ENCODE measurements around the gene ANG. TPM values are rescaled to one million over a fixed set of nuclear protein-coding genes. Genes with fewer than 3 reads are reported as not detected.

ANG gene
- total and polyA plus RNA-seq, 10 of the 15 experiments (the other 5 are each of a cell fraction or from before 2014, with no cell fraction given) = 1.0 to 5.9 (median 2.2) TPM

- TF ChIP-seq MLLT1 (IDR thresholded peaks at IDR 0.05) (no peak), HDAC6 (IDR thresholded peaks at IDR 0.05; ENCODE audit: unreplicated experiment) (no peak), SUPT20H (IDR thresholded peaks at IDR 0.05; ENCODE audit: borderline replicate concordance, control insufficient read depth, low read depth, low read length) (no peak), CREB1 (IDR thresholded peaks at IDR 0.05; ENCODE audit: low read depth) (no peak), ZZZ3 (IDR thresholded peaks at IDR 0.05; ENCODE audit: control insufficient read depth, insufficient read length, low read depth) (no peak), NFYA (IDR thresholded peaks at IDR 0.05; ENCODE audit: borderline replicate concordance, low read depth, low read length) (no peak), ASH2L (IDR thresholded peaks at IDR 0.05; ENCODE audit: borderline replicate concordance, low read depth) (no peak), ZNF622 (IDR thresholded peaks at IDR 0.05) (no peak), FOS (IDR thresholded peaks at IDR 0.05; ENCODE audit: borderline replicate concordance, extremely low read depth, insufficient read length) (no peak), TBL1XR1 (IDR thresholded peaks at IDR 0.05; ENCODE audit: low read depth, low read length) (no peak), ZBED1 (IDR thresholded peaks at IDR 0.05; ENCODE audit: borderline replicate concordance) (no peak), ZNF207 (IDR thresholded peaks at IDR 0.05; ENCODE audit: borderline replicate concordance) (no peak), POLR2A (IDR thresholded peaks at IDR 0.05; ENCODE audit: low read depth, low read length) (peak; percentile 39; the same call in 1 of the 2 replicates), TAF1 (IDR thresholded peaks at IDR 0.05; ENCODE audit: borderline replicate concordance, low read depth, low read length) (no peak)
- TF ChIP-seq, protein P1, sequence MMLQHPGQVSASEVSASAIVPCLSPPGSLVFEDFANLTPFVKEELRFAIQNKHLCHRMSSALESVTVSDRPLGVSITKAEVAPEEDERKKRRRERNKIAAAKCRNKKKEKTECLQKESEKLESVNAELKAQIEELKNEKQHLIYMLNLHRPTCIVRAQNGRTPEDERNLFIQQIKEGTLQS (IDR thresholded peaks at IDR 0.05; ENCODE audit: borderline replicate concordance, extremely low read depth, low read depth, low read length) = no peak
- TF ChIP-seq, protein P2, sequence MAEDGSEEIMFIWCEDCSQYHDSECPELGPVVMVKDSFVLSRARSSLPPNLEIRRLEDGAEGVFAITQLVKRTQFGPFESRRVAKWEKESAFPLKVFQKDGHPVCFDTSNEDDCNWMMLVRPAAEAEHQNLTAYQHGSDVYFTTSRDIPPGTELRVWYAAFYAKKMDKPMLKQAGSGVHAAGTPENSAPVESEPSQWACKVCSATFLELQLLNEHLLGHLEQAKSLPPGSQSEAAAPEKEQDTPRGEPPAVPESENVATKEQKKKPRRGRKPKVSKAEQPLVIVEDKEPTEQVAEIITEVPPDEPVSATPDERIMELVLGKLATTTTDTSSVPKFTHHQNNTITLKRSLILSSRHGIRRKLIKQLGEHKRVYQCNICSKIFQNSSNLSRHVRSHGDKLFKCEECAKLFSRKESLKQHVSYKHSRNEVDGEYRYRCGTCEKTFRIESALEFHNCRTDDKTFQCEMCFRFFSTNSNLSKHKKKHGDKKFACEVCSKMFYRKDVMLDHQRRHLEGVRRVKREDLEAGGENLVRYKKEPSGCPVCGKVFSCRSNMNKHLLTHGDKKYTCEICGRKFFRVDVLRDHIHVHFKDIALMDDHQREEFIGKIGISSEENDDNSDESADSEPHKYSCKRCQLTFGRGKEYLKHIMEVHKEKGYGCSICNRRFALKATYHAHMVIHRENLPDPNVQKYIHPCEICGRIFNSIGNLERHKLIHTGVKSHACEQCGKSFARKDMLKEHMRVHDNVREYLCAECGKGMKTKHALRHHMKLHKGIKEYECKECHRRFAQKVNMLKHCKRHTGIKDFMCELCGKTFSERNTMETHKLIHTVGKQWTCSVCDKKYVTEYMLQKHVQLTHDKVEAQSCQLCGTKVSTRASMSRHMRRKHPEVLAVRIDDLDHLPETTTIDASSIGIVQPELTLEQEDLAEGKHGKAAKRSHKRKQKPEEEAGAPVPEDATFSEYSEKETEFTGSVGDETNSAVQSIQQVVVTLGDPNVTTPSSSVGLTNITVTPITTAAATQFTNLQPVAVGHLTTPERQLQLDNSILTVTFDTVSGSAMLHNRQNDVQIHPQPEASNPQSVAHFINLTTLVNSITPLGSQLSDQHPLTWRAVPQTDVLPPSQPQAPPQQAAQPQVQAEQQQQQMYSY (CRISPR knock-in tag; IDR thresholded peaks at IDR 0.05) = no peak
- TF ChIP-seq, protein P3, sequence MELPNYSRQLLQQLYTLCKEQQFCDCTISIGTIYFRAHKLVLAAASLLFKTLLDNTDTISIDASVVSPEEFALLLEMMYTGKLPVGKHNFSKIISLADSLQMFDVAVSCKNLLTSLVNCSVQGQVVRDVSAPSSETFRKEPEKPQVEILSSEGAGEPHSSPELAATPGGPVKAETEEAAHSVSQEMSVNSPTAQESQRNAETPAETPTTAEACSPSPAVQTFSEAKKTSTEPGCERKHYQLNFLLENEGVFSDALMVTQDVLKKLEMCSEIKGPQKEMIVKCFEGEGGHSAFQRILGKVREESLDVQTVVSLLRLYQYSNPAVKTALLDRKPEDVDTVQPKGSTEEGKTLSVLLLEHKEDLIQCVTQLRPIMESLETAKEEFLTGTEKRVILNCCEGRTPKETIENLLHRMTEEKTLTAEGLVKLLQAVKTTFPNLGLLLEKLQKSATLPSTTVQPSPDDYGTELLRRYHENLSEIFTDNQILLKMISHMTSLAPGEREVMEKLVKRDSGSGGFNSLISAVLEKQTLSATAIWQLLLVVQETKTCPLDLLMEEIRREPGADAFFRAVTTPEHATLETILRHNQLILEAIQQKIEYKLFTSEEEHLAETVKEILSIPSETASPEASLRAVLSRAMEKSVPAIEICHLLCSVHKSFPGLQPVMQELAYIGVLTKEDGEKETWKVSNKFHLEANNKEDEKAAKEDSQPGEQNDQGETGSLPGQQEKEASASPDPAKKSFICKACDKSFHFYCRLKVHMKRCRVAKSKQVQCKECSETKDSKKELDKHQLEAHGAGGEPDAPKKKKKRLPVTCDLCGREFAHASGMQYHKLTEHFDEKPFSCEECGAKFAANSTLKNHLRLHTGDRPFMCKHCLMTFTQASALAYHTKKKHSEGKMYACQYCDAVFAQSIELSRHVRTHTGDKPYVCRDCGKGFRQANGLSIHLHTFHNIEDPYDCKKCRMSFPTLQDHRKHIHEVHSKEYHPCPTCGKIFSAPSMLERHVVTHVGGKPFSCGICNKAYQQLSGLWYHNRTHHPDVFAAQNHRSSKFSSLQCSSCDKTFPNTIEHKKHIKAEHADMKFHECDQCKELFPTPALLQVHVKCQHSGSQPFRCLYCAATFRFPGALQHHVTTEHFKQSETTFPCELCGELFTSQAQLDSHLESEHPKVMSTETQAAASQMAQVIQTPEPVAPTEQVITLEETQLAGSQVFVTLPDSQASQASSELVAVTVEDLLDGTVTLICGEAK (IDR thresholded peaks at IDR 0.05; ENCODE audit: borderline replicate concordance) = no peak
- TF ChIP-seq, protein P4, sequence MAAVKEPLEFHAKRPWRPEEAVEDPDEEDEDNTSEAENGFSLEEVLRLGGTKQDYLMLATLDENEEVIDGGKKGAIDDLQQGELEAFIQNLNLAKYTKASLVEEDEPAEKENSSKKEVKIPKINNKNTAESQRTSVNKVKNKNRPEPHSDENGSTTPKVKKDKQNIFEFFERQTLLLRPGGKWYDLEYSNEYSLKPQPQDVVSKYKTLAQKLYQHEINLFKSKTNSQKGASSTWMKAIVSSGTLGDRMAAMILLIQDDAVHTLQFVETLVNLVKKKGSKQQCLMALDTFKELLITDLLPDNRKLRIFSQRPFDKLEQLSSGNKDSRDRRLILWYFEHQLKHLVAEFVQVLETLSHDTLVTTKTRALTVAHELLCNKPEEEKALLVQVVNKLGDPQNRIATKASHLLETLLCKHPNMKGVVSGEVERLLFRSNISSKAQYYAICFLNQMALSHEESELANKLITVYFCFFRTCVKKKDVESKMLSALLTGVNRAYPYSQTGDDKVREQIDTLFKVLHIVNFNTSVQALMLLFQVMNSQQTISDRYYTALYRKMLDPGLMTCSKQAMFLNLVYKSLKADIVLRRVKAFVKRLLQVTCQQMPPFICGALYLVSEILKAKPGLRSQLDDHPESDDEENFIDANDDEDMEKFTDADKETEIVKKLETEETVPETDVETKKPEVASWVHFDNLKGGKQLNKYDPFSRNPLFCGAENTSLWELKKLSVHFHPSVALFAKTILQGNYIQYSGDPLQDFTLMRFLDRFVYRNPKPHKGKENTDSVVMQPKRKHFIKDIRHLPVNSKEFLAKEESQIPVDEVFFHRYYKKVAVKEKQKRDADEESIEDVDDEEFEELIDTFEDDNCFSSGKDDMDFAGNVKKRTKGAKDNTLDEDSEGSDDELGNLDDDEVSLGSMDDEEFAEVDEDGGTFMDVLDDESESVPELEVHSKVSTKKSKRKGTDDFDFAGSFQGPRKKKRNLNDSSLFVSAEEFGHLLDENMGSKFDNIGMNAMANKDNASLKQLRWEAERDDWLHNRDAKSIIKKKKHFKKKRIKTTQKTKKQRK (IDR thresholded peaks at IDR 0.05; ENCODE audit: low read depth, low read length) = no peak
Observed at GRCh38 chr14:20667957-20668356, 20.6 kb upstream of the ANG start (continued).
